ENCODE data around the gene NTN1.

DNA sequence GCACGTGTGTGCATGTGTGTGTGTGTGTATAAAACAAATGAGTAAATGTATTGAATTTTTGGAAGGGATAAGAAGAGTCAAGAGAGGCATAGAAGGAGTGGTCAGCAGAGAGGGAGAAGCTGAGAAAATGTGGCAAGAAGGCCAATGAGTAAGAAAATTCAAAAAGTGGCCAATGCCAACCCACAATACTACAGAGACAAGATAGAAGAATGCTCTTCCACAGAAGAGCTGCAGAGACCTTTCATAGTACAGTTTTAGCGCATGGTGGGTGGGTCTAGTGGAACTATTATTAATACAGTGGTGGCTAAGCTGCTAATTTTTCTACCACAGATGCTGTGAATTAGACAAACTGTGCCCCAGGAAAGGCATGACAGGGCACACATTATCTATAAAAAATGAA lies 233.5 kb downstream of the NTN1 start:
- TF ChIP-seq GATA3 (IDR thresholded peaks at IDR 0.05; ENCODE audit: low read depth, low read length) (no peak), GATA2 (IDR thresholded peaks at IDR 0.05; ENCODE audit: low read depth, low read length) (no peak)
